Activated CD4-positive, alpha-beta T cell treated with anti-CD3 and anti-CD28 coated beads, Interleukin-2, Interleukin-4, amounts not matched to agents 100 ng/mL and 50 ng/mL, durations not matched to agents 16 hours and 8 hours (primary cell): ENCODE results near the gene C2orf72.
"Not testable (repeated sequence)": the region's sequence is repeated elsewhere in the genome, so short reads cannot be mapped to it uniquely, and the experiment has no call there.

Source experiments
- DNase-seq: peaks from one replicate; pipeline ENCODE4 v3.0.0-alpha.2; 2020; ENCODE audit warnings: low spot score

The C2orf72 gene

DNA sequence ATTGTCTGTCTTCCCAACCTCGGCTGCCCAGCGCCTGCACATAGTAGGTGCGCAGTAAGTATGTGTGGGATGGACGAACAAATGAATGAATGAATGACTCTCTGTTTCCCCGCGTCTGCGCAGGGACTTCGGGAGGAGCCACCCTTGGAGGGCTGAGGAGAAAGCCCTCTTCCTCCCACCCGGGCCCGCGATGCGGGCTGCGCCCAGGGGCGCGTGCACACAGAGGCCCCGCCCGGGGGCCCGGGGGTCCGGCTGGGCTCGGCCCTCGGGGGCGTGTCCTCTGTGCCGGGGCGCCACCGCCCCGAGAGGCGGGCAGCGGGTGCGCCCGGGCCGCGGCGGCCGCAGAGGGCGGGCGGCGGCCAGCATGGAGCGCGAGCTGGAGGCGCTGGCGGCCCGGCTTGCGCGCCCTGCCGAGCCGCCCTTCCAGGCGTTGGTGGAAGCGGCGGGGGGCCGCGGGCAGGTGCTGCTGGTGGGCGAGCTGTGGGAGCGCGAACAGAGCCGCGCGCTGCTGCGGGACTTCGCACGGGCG lies at the start of gene C2orf72:
TSS of gene C2orf72 (plus strand) at position 322 of the 529 bp plus-strand sequence. CDS start at position 365, 43 bp downstream.
- no peak for DNase-seq

DNA sequence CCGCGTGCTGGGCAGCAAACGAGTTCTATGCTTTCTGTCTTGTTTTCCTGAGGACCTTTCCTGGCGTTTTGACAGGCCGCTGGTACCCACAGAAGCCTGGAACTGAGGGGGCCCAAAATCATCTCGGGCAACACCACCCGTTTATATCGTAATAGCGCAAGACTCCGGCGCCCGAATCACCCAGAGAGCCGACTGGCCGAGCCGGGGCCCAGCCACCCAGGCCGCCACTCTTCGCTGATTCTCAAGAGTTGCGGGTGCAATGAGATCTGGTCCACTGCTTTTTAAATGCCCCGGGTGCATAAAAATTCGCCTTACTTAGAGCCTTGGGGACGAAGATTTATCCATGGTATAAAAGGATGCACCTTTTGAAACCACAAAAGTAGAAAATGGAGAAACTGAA lies 47.6 kb upstream of the C2orf72 start:
- DNase-seq, result no peak

DNA sequence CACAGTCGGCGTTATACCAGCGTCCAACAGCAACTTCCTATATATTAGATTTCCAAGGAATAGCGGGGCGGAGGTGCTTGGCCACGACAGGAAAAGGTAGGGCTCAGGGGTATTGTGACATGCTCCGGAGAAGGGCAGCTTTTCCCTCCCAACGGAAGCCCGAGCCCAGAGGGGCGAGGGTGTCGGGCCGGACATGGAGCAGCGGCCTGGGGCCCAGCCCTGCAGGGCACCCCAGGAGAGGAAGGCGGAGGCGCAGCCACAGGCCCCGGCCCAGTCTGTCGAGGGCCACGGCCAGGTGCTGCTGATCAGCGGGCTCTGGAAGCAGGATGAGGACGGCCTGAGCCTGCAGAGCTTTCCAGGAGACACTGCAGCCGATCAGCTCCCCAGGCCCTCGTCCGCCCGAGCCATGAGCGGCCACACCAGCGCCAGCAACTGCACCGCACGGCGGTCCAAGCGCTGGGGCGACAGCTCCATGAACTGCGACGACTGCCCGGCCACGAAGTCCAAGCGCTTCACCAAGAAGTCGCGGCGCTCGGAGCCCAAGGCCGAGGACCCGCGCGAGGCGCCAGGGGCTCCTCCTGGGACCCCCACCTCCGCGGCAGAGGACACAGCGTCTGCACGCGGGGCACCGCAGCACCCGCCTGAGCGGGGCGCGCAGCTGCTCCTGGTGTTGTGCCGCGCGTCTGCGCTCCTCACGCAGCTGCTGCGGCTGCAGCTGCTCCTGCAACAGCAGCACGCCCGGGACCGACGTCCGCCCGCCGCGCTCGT lies 47.0 kb upstream of the C2orf72 start:
- DNase-seq, result no peak

DNA sequence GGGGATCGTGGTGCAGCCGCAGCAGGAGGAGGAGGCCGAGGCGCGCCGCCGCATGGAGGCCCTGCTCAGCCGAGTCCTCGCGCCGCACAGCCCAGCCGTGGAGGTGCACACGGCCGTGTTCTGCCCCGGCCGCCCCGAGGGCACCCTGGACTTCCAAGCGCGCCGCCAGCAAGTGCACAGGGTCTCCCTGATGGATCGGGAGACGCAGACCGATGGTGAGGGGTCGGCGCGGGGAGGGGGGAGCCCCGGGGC lies 46.5 kb upstream of the C2orf72 start:
- no peak for DNase-seq

DNA sequence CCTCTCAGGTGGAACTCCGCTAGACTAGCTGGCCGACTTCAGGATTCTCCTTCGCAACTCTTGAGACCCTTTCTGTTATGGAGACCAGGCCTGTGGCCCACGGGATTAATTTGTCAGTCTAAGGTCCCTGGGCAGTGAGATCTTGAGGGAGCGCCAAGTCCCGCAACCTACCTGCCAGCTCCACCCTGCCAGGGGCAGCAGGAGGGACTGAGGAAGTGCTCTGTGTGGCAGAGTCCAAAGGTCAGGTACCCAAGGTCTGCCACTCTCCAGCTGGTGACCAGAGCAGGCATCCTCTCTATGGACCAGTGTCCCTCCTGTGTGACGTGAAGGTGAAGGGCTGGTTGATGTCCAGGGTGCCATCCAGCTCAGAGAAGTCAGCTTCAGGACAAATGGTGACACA lies 45.7 kb upstream of the C2orf72 start:
- no peak for DNase-seq

DNA sequence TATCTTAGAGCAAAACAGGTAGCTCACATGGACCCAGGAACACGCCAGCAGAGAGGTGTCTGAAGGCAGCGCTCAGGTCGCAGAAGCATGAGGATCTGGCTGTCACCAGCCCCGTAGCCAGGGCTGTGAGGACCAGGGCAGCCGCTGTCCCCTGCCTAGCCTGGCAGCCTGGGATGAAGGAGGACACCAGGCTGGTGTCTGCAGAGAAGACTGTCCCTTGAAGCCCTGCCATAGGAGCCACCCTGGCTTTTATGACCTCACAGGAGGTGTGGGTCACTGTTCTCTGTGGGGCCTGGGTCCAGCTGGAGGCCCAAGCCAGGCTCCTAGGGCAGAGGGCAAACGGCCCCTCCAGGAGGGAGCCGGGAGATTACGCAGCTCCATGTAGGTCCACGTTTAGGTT lies 41.5 kb upstream of the C2orf72 start, which contains the start of gene SPATA3:
TSS of gene SPATA3 (plus strand) at position 301 of the 400 bp plus-strand sequence. CDS start 113 bp downstream, outside the sequence.
- DNase-seq, result no peak

DNA sequence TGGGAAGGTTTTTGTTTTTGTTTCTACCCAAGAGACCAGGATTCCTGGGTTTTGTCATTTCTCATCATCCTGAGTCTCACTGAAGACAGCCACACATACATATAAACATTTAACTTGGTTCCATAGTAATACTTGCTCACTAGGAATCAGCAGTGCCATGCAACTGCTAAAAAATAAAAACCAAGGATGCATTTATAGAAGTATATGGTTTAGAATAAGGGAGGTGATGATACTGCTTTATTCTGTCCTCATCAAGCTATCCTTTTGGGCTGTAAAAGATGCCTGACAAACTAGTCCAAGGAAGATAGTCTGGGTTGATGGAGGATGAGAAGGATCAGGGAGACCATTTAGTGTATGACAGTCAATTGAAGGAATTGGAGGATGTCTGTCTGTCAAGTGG lies 40.7 kb upstream of the C2orf72 start:
- no peak for DNase-seq

DNA sequence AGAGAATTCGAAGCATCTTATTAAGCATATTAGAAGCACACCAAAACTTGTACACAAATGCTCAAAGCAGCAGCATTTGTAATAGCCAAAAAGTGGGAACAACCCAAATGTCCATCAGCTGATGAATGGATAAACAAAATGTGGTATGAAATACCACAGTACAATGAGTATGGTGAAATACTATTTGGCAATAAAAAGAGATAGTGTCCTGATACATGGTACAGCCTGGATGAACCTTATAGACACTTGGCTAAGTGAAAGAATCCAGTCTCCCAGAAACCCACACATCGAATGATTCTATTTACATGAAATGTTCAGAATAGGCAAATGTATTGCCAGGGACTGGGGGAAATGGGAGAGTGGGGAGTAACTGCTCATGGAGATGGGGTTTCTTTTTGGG lies 38.4 kb upstream of the C2orf72 start:
- DNase-seq, result no peak

DNA sequence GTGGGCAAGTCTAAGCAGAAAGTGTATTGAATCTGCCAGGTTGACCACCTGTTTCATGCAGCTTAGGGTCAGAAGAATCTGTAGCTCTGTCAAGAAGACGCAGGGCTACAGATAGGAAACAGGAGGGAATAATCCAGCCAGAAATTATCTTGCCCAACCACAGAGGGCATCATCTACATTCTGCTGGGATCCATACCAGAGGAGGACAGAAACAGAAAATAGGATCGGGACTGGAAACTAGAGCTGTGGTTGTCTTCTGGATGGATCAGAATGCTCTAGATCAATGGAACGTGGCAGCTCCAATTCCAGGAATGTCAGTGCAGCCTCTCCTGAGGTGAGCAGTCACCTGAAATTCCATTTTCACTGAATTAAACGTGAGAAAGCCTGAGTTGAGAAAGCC lies 37.8 kb upstream of the C2orf72 start:
- no peak for DNase-seq

DNA sequence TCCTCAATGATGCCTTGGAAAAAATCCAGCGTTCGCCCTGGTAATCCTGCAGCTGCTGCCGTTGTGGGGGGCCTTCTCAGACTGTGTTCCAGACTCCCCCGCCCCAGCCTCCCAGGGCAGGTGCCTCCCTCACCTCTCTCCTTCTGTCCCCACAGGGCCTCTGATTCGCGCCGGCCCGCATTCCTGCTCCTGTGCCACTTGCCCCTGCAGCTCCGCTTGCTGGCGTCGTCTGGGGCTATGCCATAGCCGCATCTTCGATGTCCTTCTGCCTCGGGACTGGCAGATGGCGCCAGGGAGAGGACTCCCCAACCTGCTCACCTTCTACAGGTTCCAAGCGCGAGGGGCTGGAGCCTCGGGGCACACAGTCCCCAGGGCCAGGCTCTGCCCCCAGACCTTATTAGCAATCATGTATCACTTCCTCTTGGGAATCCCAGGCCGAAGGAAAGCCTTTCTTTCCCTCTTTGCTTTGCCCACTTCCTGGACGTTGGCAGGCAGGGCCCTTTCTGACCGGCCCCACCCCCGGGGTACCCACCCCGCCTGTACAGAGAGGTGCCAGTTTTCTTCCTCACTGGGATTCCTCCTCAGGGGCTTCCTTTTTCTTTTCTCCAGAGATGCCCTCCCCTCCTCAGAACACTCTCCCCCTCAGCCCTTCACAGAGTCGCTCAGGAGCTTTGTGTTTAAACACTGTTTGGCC lies 37.0 kb upstream of the C2orf72 start:
- no peak for DNase-seq

DNA sequence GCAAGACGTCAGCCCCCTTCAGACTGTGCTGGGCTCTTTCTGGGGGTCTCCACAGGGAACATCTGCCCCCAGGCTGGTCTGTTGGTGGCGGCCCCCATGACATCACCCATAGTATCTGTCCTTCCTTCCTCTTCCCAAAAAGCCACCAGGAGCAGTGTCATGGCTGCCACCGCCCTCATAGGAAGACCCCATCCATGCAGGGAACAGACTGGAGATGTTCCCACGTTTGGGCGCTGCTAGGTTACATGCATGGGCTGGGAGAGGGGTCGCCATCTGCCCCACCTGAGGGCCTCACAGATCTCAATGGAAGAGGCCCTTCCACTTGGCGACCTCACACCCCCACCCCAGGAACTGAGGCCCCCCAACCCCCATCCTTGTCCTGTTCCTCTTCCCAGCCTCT lies 36.3 kb upstream of the C2orf72 start:
- DNase-seq, result no peak

DNA sequence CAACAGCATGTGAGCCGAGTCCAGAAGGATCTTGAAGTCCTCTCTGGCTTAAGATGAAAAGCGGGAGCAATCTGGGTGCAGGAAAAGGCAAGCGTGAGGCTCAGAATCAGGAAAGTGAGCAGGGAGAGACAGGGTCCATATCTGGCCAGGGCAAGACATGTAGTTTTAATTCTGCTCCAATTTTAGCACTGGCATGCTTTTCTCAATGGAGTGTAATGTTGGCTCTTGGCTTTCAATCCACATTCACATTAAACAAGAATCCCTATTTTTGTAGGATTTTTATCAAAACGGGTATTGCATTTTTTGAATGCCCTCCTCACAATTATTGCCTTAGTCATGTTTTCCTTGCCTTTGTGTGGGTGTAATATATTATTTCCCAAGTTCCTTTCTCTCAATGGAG lies 35.4 kb upstream of the C2orf72 start:
- DNase-seq, result no peak

DNA sequence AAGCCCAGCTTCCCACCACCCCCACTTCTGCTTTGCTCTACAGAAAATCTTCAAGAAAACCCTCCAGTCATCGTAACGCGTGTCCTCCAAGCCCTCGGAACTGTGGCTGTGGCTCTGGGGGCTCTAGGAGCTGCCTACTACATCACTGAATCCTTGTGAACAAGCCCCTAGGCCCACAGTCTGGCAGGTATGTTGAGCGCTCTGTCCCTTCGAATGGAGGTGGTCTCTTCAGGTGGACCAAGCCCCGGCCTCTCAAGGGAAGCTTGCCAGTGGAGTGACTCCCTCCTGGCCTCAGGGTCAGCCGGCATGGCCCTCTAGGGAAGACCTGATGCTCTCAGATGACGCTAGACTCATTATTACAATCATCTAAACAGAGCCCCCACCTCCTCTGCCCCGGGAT lies 34.7 kb upstream of the C2orf72 start:
- DNase-seq, result no peak

DNA sequence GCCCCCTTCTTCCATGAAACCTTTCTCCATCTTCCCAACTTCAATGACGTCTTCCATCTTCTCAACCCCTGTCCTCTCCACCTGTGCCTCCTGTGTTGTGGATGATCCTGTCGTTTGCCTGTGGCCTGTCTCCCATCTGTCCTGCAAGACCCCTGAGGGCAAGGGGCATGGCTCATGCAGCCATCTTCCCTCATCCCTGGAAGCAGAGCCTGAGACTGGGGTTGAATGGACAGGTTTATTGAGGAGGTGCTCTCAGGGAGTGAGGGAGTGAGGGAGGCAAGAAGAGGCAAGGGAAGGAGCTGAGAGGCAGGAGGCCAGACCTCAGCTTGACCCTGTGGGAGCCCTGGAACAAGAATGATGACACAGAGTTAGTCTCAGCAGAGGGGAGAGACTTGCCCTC lies 34.1 kb upstream of the C2orf72 start:
- no peak for DNase-seq

DNA sequence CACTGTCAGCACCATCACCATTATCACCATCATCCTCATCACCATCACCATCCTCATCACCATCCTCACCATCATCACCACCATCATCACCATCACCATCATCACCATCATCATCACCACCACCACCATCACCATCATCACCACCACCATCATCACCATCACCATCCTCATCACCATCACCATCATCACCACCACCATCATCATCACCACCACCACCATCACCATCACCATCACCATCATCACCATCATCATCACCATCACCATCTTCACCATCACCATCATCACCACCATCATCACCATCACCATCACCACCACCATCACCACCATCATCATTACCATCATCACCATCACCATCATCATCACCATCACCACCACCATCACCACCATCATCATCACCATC lies 32.4 kb upstream of the C2orf72 start:
- DNase-seq, result not testable (repeated sequence)

DNA sequence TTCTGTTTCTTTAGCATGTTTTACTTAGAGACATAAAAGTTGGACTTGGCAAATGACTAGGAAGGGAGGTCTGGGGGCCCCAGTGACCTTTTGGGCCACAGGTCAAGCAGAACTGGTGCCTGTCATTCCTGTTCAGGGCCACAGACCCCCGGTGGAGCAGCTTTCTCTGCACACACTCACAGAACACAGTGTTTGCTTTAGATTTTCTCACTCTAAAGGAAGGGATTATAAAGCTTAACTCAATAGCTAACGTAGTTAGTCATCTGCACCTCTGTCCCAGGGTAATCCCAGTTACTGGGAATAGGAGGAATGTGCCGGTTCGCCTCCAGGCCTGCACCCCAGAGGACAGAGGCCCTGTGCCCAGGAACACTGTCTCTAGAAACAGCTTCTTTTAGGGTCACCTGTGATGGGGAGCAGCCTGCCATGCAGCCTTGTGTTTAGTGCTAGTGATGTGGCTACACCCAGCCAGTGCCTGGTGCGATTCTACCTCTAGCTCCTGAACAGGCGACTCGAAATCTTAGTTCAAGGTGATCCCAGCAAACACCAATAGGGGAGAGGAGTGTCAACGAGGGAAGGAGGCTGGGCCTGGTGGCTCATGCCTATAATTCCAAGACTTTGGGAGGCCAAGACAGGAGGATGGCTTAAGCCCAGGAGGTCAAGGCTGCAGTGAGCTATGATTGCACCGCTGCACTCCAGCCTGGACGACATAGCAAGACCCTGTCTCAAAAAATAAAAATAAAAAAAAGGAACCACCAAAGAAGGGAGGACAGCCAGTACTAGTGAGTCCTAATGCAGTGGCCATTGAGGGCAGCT lies 29.8 kb upstream of the C2orf72 start:
- DNase-seq, result no peak

DNA sequence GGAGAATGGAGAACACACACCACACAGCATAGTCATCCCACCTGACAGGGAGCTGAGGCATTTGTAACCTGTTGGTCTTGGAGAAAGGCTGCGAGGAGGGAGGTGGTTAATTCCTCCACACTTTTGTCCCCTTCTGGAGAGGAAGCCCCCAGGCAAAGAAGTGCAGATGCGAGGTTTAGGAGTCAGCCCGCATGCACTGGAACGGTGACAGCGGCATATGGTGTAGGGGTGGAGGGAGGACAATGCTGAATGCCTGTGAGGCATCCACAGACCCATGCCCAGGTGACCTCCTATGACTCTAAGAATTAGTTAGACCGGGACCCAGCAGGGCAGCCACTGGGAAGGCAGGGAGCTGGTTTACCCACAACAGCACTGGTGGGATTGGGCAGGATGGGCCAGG lies 29.2 kb upstream of the C2orf72 start:
- DNase-seq, result no peak

DNA sequence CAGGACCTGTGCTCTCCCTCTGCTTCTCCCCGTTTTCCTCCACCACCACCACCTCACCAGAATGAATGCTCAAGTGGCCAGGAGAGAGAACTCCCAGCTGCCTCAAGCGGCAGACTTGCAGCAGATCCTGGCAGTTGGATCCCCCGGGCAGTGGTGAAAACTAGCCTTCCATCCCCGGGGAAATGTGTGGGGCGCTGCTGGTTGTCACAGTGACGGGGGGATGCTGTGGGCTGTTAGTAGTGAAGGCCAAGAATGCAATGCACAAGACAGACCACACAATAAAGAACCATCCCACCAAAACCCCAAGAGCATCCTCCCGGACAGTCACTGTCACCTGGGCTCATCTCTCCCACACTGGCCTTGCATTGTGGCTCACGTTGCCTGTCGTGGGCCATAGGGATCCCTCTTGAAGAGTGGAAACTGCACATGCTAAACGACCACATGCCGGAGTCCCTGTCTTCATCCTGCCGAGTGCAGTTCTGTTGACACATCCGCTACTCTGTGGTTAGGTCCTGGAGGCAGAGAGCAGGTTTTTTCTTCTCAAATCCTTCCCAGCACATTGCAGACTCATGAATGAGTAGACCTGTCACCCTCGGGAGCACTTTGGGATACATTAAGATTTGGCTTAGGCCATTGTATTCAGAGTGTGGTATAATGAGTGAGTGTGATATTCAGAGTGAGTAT lies 27.9 kb upstream of the C2orf72 start:
- DNase-seq, result no peak

DNA sequence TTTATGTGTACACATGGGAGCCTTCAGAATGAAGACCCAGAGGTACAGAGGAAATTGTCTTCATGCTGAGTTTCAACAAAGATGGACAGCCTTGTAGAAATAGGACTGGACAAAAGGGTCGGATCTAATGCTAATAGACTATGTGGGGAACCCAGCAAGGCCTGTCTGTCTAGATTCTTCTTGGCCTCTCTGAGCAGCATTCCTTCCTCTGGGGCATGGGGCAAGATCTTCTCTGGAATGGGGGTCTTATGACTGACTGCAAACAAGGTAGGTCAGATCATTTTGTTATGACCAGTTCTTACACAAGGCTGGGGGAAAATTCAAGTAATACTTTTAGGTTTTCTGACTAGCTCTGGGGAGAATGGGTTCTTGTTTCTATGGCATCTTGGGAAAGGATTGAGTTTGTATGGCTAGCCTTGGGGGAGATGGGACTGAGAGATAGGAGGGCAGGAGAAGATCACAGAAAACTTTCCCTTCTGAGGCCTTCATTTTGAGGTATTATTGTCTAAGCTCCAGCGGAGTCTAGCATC lies 27.1 kb upstream of the C2orf72 start:
- DNase-seq, result no peak

DNA sequence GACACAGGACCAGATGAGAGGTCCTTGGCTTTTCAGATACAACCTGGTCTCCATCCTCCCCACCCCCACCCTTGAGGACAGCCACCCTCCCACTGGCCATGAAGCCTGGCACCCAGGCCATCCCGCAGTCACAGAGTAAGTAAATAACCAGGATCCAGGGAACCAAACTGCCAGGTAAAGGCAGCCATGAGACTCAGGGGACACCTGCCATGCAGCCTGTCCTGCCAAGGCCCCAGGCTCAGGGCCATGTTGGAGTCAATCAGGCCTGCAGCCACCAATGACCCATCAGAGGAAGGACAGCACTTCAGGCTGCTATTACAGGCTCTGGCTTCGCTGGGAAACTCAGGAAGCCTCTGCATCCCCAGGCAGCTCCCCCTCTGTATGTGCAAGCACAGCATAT lies 25.8 kb upstream of the C2orf72 start:
- DNase-seq, result no peak

DNA sequence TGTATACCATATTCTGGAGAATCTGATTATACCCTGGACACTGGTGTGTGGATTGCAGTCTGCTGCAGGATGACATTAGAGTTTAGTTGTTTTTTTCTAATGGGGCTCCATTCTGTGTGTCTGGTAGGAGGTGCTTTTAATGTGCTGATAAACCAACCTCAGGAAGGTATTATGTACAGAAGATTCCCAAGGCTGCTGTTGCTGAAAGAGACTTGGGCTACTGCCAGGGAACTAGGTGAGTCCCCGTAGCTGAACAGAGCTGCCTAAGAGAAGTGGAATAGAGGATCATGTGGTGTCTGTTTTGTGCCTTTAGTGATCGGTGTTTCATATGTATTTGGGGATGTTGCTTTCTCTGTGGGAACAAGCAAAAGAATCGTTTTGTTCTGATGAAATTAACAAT lies 24.9 kb upstream of the C2orf72 start:
- no peak for DNase-seq

DNA sequence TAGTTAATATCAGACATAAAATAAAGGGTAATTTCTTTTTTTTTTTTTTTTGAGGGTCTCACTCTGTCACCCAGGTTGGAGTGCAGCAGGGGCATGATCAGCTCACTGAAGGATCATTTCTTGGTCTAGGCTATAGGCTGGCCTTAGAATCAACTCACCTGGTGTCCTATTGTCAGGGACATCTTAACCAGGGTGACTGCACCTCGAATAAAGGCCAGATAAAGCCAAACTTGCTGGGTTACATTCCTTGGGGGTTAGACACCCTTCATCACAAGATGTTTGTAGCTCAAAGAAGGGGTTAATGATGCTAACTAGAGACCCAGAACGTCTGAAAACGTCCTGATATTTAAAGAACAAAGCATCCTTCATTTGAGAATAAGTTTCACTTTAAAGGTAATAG lies 23.5 kb upstream of the C2orf72 start:
- DNase-seq, result no peak
